Activated naive CD4-positive, alpha-beta T cell treated with anti-CD3 and anti-CD28 coated beads, Interleukin-2, amount 10 ng/mL, durations not matched to agents 7 days and 5 days (primary cell): Measurements from ENCODE around the gene DDB1.
A peak's percentile ranks its signal among the peaks of the same experiment; 100 is the strongest.

ENCODE experiments used
- CTCF ChIA-PET: fragments of 350-600 bp; sonication (Branson Sonifier 250); formaldehyde crosslinking; loops from one replicate; lab custom pipeline; 2021; ENCODE audit warnings: antibody characterized with exemption; lab: Charles Lee
- DNase-seq: peaks from one replicate; pipeline ENCODE4 v3.0.0-alpha.2; 2020
- H3K27ac Mint-ChIP-seq: one replicate; pipeline ENCODE4 v1.8.0; 2021; ENCODE audit warnings: mild to moderate bottlenecking, moderate library complexity, mixed read lengths
- H3K27me3 Mint-ChIP-seq: one replicate; pipeline ENCODE4 v1.8.0; 2021; ENCODE audit warnings: mild to moderate bottlenecking, mixed read lengths
- H3K36me3 Mint-ChIP-seq: one replicate; pipeline ENCODE4 v1.8.0; 2021; ENCODE audit warnings: mixed read lengths
- H3K4me1 Mint-ChIP-seq: one replicate; pipeline ENCODE4 v1.8.0; 2021; ENCODE audit warnings: mixed read lengths
- H3K4me3 Mint-ChIP-seq: one replicate; pipeline ENCODE4 v1.8.0; 2021; ENCODE audit warnings: mild to moderate bottlenecking, moderate library complexity, mixed read lengths
- H3K9me3 Mint-ChIP-seq: one replicate; pipeline ENCODE4 v1.8.0; 2021; ENCODE audit warnings: mixed read lengths

The DDB1 gene

GRCh38 chr11:61349916-61350315 lies 17.0 kb upstream of the DDB1 start:
- Mint-ChIP-seq H3K4me3 (no peak overlapping the region), H3K9me3 (no peaks in the 10 kb centered on the region), H3K27me3 (no peaks in the 10 kb centered on the region), H3K27ac (no peak overlapping the region), H3K4me1 (no peaks in the 10 kb centered on the region), H3K36me3 (peaks cover 23% of the 10 kb centered on the region)
- CTCF ChIA-PET: interaction anchor here (0.8 kb wide), 1 partner anchor 36 kb away, joined by 4 read pairs; no protein-coding TSS in a partner anchor
- no peak for DNase-seq

GRCh38 chr11:61349189-61349751 lies 16.4 kb upstream of the DDB1 start:
- Mint-ChIP-seq H3K4me1 (no peaks in the 10 kb centered on the region), H3K27me3 (no peaks in the 10 kb centered on the region), H3K36me3 (peaks cover 23% of the 10 kb centered on the region), H3K4me3 (no peak overlapping the region), H3K9me3 (no peaks in the 10 kb centered on the region), H3K27ac (no peak overlapping the region)
- DNase-seq: no peak
- CTCF ChIA-PET: interaction anchor here (2.1 kb wide), 1 partner anchor 37 kb away, joined by 10 read pairs; no protein-coding TSS in a partner anchor

GRCh38 chr11:61347916-61348461 lies 15.1 kb upstream of the DDB1 start:
- CTCF ChIA-PET: interaction anchor here (1.0 to 2.1 kb wide), 4 partner anchors 12 to 45 kb away, joined by 3 to 10 read pairs (median 6); partner anchors contain the start of gene TMEM216
- Mint-ChIP-seq H3K27ac (no peak overlapping the region), H3K27me3 (no peaks in the 10 kb centered on the region), H3K36me3 (peaks cover 15% of the 10 kb centered on the region), H3K9me3 (no peaks in the 10 kb centered on the region), H3K4me1 (no peaks in the 10 kb centered on the region), H3K4me3 (no peak overlapping the region)
- DNase-seq: no peak

- no peaks in the 10 kb centered on the region for H3K9me3 Mint-ChIP-seq
- H3K27ac Mint-ChIP-seq: peak overlapping the region; percentile 50
- no peak overlapping the region for H3K4me3 Mint-ChIP-seq
- H3K36me3 Mint-ChIP-seq: peaks cover 10% of the 10 kb centered on the region
- CTCF ChIA-PET: interaction anchor here (1.0 kb wide), 1 partner anchor 10 kb away, joined by 4 read pairs; no protein-coding TSS in a partner anchor
- DNase-seq: no peak
- no peaks in the 10 kb centered on the region for H3K27me3 Mint-ChIP-seq
- H3K4me1 Mint-ChIP-seq: no peaks in the 10 kb centered on the region
These were observed 13.3 kb upstream of the DDB1 start for GRCh38 chr11:61345954-61346843.

- peaks cover 10% of the 10 kb centered on the region for H3K36me3 Mint-ChIP-seq
- no peaks in the 10 kb centered on the region for H3K9me3 Mint-ChIP-seq
- H3K4me1 Mint-ChIP-seq: no peaks in the 10 kb centered on the region
- H3K4me3 Mint-ChIP-seq: no peak overlapping the region
- H3K27me3 Mint-ChIP-seq: no peaks in the 10 kb centered on the region
- DNase-seq: no peak
- CTCF ChIA-PET: no interaction called here
- no peak overlapping the region for H3K27ac Mint-ChIP-seq
These were observed 12.3 kb upstream of the DDB1 start for GRCh38 chr11:61345170-61345610.

- Mint-ChIP-seq H3K27me3 (no peaks in the 10 kb centered on the region), H3K27ac (no peak overlapping the region), H3K4me3 (no peak overlapping the region), H3K36me3 (peaks cover 6% of the 10 kb centered on the region), H3K9me3 (no peaks in the 10 kb centered on the region), H3K4me1 (no peaks in the 10 kb centered on the region)
- no peak for DNase-seq
- CTCF ChIA-PET: no interaction called here
These were observed 11.2 kb upstream of the DDB1 start for GRCh38 chr11:61343792-61344745.

GRCh38 chr11:61342207-61342803 lies 9.4 kb upstream of the DDB1 start:
- H3K27me3 Mint-ChIP-seq: no peaks in the 10 kb centered on the region
- H3K27ac Mint-ChIP-seq: no peak overlapping the region
- no peaks in the 10 kb centered on the region for H3K9me3 Mint-ChIP-seq
- H3K4me1 Mint-ChIP-seq: no peaks in the 10 kb centered on the region
- DNase-seq: no peak
- CTCF ChIA-PET: interaction anchor here (0.8 to 9.9 kb wide), 2 partner anchors 20 to 42 kb away, joined by 3 to 309 read pairs; partner anchors contain the start of gene TMEM138
- peaks cover 4% of the 10 kb centered on the region for H3K36me3 Mint-ChIP-seq
- no peak overlapping the region for H3K4me3 Mint-ChIP-seq

- DNase-seq: no peak
- Mint-ChIP-seq H3K36me3 (peaks cover 4% of the 10 kb centered on the region), H3K27ac (no peak overlapping the region), H3K9me3 (no peaks in the 10 kb centered on the region), H3K27me3 (no peaks in the 10 kb centered on the region), H3K4me1 (peaks cover 5% of the 10 kb centered on the region), H3K4me3 (no peak overlapping the region)
- CTCF ChIA-PET: interaction anchor here (0.8 to 9.9 kb wide), 2 partner anchors 21 to 43 kb away, joined by 3 to 309 read pairs; partner anchors contain the start of gene TMEM138
These were observed 8.8 kb upstream of the DDB1 start for GRCh38 chr11:61341706-61342105.

- H3K9me3 Mint-ChIP-seq: no peaks in the 10 kb centered on the region
- no peak for DNase-seq
- H3K27ac Mint-ChIP-seq: no peak overlapping the region
- H3K36me3 Mint-ChIP-seq: peaks cover 3% of the 10 kb centered on the region
- no peak overlapping the region for H3K4me3 Mint-ChIP-seq
- CTCF ChIA-PET: interaction anchor here (9.9 kb wide), 1 partner anchor 44 kb away, joined by 309 read pairs; no protein-coding TSS in a partner anchor
- H3K27me3 Mint-ChIP-seq: no peaks in the 10 kb centered on the region
- peaks cover 12% of the 10 kb centered on the region for H3K4me1 Mint-ChIP-seq
These were observed 8.1 kb upstream of the DDB1 start for GRCh38 chr11:61340979-61341378.

- Mint-ChIP-seq H3K27ac (no peak overlapping the region), H3K4me1 (peaks cover 22% of the 10 kb centered on the region), H3K9me3 (no peaks in the 10 kb centered on the region), H3K4me3 (no peak overlapping the region), H3K27me3 (no peaks in the 10 kb centered on the region), H3K36me3 (peaks cover 2% of the 10 kb centered on the region)
- DNase-seq: no peak
- CTCF ChIA-PET: interaction anchor here (9.9 kb wide), 1 partner anchor 45 kb away, joined by 309 read pairs; no protein-coding TSS in a partner anchor
These were observed 6.6 kb upstream of the DDB1 start for GRCh38 chr11:61339490-61339878.

GRCh38 chr11:61338783-61339489 lies 6.0 kb upstream of the DDB1 start:
- H3K9me3 Mint-ChIP-seq: no peaks in the 10 kb centered on the region
- DNase-seq: no peak
- H3K27ac Mint-ChIP-seq: no peak overlapping the region
- no peak overlapping the region for H3K4me3 Mint-ChIP-seq
- peaks cover 2% of the 10 kb centered on the region for H3K36me3 Mint-ChIP-seq
- peaks cover 28% of the 10 kb centered on the region for H3K4me1 Mint-ChIP-seq
- CTCF ChIA-PET: interaction anchor here (3.4 to 9.9 kb wide), 3 partner anchors 22 to 53 kb away, joined by 48 to 309 read pairs (median 73); partner anchors contain the start of genes CYB561A3, TMEM138 and TMEM216
- H3K27me3 Mint-ChIP-seq: no peaks in the 10 kb centered on the region

GRCh38 chr11:61337706-61338470 lies 5.0 kb upstream of the DDB1 start:
- H3K27me3 Mint-ChIP-seq: no peaks in the 10 kb centered on the region
- H3K36me3 Mint-ChIP-seq: peaks cover 2% of the 10 kb centered on the region
- H3K27ac Mint-ChIP-seq: no peak overlapping the region
- H3K4me1 Mint-ChIP-seq: peaks cover 36% of the 10 kb centered on the region
- H3K4me3 Mint-ChIP-seq: no peak overlapping the region
- CTCF ChIA-PET: interaction anchor here (2.3 to 9.9 kb wide), 6 partner anchors 17 to 179 kb away, joined by 15 to 309 read pairs (median 37); partner anchors contain the start of genes CYB561A3, TMEM138 and TMEM216
- no peak for DNase-seq
- H3K9me3 Mint-ChIP-seq: no peaks in the 10 kb centered on the region
